MCF 10A (cell line): ENCODE results near the gene NDUFA7. TPM values are rescaled to one million over a fixed set of nuclear protein-coding genes. Genes with fewer than 3 reads are reported as not detected.
A peak's percentile ranks its signal among the peaks of the same experiment; 100 is the strongest.
"Not testable (repeated sequence)": the region's sequence is repeated elsewhere in the genome, so short reads cannot be mapped to it uniquely, and the experiment has no call there.

Experiments used
- BruUV-seq: library from RNA; stranded (reverse); fragments of 400-500 nt; replicated peaks from 2 replicates; lab custom pipeline; 2021; lab: Mats Ljungman, UMichigan
- CTCF ChIA-PET: fragments of 300-600 bp; sonication (Branson Sonifier 250); formaldehyde crosslinking; extraction: SDS; loops from one replicate; lab custom pipeline; 2021; ENCODE audit warnings: antibody characterized with exemption, inconsistent platforms; lab: Yijun Ruan, JAX
- POLR2A ChIA-PET: fragments of 300-600, 350-650 bp; sonication (Branson Sonifier 250); formaldehyde crosslinking; extraction: SDS; loops from one replicate; lab custom pipeline; 2020; ENCODE audit warnings: antibody characterized with exemption, inconsistent platforms; lab: Yijun Ruan, JAX
- DNase-seq: peaks from one replicate; pipeline ENCODE4 v3.0.0-alpha.2; 2018; ENCODE audit not compliant: unreplicated experiment
- H3K27ac Mint-ChIP-seq: one replicate; pipeline ENCODE4 v1.8.0; 2022; ENCODE audit warnings: mild to moderate bottlenecking, low read depth, mixed read lengths; ENCODE audit not compliant: unreplicated experiment
- H3K27me3 Mint-ChIP-seq: one replicate; pipeline ENCODE4 v1.8.0; 2022; ENCODE audit warnings: mixed read lengths; ENCODE audit not compliant: insufficient read depth, unreplicated experiment
- H3K36me3 Mint-ChIP-seq: one replicate; pipeline ENCODE4 v1.8.0; 2022; ENCODE audit warnings: mild to moderate bottlenecking, moderate library complexity, mixed read lengths; ENCODE audit not compliant: insufficient read depth, unreplicated experiment
- H3K4me1 Mint-ChIP-seq: one replicate; pipeline ENCODE4 v1.8.0; 2022; ENCODE audit warnings: mixed read lengths; ENCODE audit not compliant: insufficient read depth, unreplicated experiment
- H3K4me3 Mint-ChIP-seq: one replicate; pipeline ENCODE4 v1.8.0; 2022; ENCODE audit warnings: mild to moderate bottlenecking, moderate library complexity, mixed read lengths; ENCODE audit not compliant: unreplicated experiment
- H3K9me3 Mint-ChIP-seq: one replicate; pipeline ENCODE4 v1.8.0; 2022; ENCODE audit warnings: mixed read lengths; ENCODE audit not compliant: unreplicated experiment
- CTCF ChIP-seq: fragments of 200-600 bp; IDR thresholded peaks from one replicate; pipeline ENCODE4 v1.8.0; 2022; ENCODE audit warnings: antibody characterized with exemption, mild to moderate bottlenecking; ENCODE audit not compliant: unreplicated experiment
- intact Hi-C: fragments of 100-400 bp; cut with micrococcal nuclease; formaldehyde crosslinking; loops from 2 replicates; pipeline ENCODE4 v1.14.1; 2022
- total RNA-seq: library from RNA; stranded (reverse); gene quantifications from 2 replicates; pipeline ENCODE4 v1.2.3, GENCODE V29; 2022

Gene NDUFA7
- total RNA-seq, 1 experiment from 2014 or later, result 91.8 TPM

- TSS peak; percentile 70 for BruUV-seq
- intact Hi-C loops, result no loop called here
- no peak for DNase-seq
- Mint-ChIP-seq H3K4me1 (peaks cover 7% of the 10 kb centered on the region), H3K27ac (peak overlapping the region; percentile 90), H3K36me3 (peaks cover 62% of the 10 kb centered on the region), H3K9me3 (no peaks in the 10 kb centered on the region), H3K27me3 (no peaks in the 10 kb centered on the region), H3K4me3 (peak overlapping the region; percentile 88)
- no peak for TF ChIP-seq CTCF
- ChIA-PET POLR2A (interaction anchor here (0.6 to 6.7 kb wide), 10 partner anchors 9 to 1386 kb away, joined by 3 to 70 read pairs (median 12); partner anchors contain the start of genes CD320, HNRNPM, TIMM44 and ZNF414), CTCF (interaction anchor here (0.6 to 2.5 kb wide), 8 partner anchors 10 to 257 kb away, joined by 3 to 9 read pairs (median 3); partner anchors contain the start of gene MYO1F)
These were observed 1.2 kb downstream of the NDUFA7 start for GRCh38 chr19:8319807-8320520.

- DNase-seq, H3K9me3 Mint-ChIP-seq, H3K4me3 Mint-ChIP-seq, H3K27ac Mint-ChIP-seq, H3K4me1 Mint-ChIP-seq, BruUV-seq, H3K27me3 Mint-ChIP-seq, intact Hi-C loops: not testable (repeated sequence)
- POLR2A ChIA-PET, result interaction anchor here (0.6 kb wide), 1 partner anchor 101 kb away, joined by 3 read pairs; no protein-coding TSS in a partner anchor
- peaks cover 63% of the 10 kb centered on the region for H3K36me3 Mint-ChIP-seq
- CTCF ChIA-PET, result interaction anchor here (0.6 to 2.5 kb wide), 5 partner anchors 9 to 258 kb away, joined by 3 to 9 read pairs (median 3); no protein-coding TSS in a partner anchor
These were observed 2.3 kb downstream of the NDUFA7 start for GRCh38 chr19:8318835-8319234.

GRCh38 chr19:8316351-8317125 lies 4.6 kb downstream of the NDUFA7 start:
- CTCF ChIA-PET, result interaction anchor here (0.5 to 0.7 kb wide), 3 partner anchors 42 to 122 kb away, joined by 3 read pairs; no protein-coding TSS in a partner anchor
- no peak for DNase-seq
- Mint-ChIP-seq H3K27ac (no peak overlapping the region), H3K4me1 (peaks cover 7% of the 10 kb centered on the region), H3K4me3 (no peak overlapping the region), H3K27me3 (no peaks in the 10 kb centered on the region), H3K9me3 (no peaks in the 10 kb centered on the region), H3K36me3 (peaks cover 55% of the 10 kb centered on the region)
- POLR2A ChIA-PET, result no interaction called here
- no peak for TF ChIP-seq CTCF
- intact Hi-C loops, result no loop called here
- BruUV-seq, result no TSS peak

- DNase-seq, H3K9me3 Mint-ChIP-seq, H3K4me1 Mint-ChIP-seq, BruUV-seq, H3K27me3 Mint-ChIP-seq, POLR2A ChIA-PET, H3K4me3 Mint-ChIP-seq, CTCF ChIA-PET, H3K27ac Mint-ChIP-seq, intact Hi-C loops: not testable (repeated sequence)
- peaks cover 55% of the 10 kb centered on the region for H3K36me3 Mint-ChIP-seq
These were observed 6.1 kb downstream of the NDUFA7 start for GRCh38 chr19:8314981-8315640.
